ENCODE results near the gene MGAT4B. TPM values are rescaled to one million over a fixed set of nuclear protein-coding genes. Genes with fewer than 3 reads are reported as not detected.

MGAT4B gene
- 100 to 1,000 TPM; 149 to 152 TPM for total RNA-seq
- 67.9 TPM for polyA plus RNA-seq (ENCODE audit: insufficient read depth, low read depth, low replicate concordance)
- long read RNA-seq, donor 1, transcript MGAT4B-201 (15 exons, 2,446 nt): major isoform, 18 of 171 reads
- long read RNA-seq, donor 1, partial matches to known transcripts: 144 of 171 reads
- long read RNA-seq, donor 1, other reads (novel, unspliced or antisense): 7 of 171 reads
- long read RNA-seq, donor 2, transcript MGAT4B-201 (15 exons, 2,446 nt): major isoform, 12 of 13 reads
- long read RNA-seq, donor 2, partial matches to known transcripts: 0 of 13 reads
- long read RNA-seq, donor 2, other reads (novel, unspliced or antisense): 0 of 13 reads

DNA sequence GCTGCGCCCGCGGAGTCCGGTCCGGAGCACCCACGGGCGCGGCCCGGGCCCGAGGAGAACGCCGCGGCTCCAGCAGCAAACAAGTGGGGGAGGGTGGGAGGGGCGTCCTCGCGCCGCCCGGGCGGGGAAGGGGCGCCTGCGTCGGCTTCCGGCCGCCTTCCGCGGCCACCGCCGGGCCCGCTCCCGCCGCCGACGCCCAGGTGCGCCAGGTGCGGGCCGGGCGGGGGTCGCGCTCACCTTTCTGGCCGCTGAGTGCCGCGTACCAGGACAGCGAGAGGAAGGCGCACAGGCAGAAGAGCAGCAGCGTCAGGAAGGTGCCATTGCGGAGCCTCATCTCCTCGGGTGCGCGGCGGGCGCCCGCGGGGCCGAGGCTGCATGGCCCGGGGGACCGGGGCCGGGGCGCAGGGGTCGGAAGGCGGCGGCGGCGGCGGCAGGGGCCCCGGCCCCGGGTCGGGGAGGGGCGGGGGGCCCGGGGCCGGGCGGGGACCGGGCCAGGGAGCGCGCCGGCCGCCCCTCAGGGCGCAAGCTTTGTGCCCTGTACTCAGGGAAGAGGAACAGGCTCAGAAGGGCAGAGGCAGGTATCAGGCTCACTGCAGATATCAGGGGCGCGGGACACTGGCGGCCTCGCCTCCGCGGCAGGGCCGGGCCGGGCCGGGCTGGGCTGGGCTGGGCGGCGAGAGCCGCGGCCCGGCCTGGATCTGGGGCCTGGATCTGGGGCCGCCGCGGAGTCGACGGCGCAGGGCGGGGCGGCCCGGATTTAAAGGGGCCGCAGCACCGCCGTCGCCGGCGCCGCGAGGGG lies at the start of gene MGAT4B:
TSS of gene MGAT4B (minus strand) at position 617 of the 799 bp plus-strand sequence. CDS start at position 334, 283 bp downstream.
- peak within 1 kb of the TSS; percentile 90 to 96 for H3K27ac ChIP-seq
- peak within 1 kb of the TSS; percentile 86 to 88 for H3K4me3 ChIP-seq
- H3K9me3 ChIP-seq: no peaks in the 10 kb centered on the region
- intact Hi-C loops (cut with DNase I; ENCODE audit: low total_unique reads): no loop called here
- peaks cover 35% of the 10 kb centered on the region for H3K4me1 ChIP-seq
- H3K36me3 ChIP-seq (ENCODE audit: low read depth, missing control alignments): no peaks in the 10 kb centered on the region
- DNase-seq: peak; percentile 75
- WGBS, 2 donors: 1 to 8% methylated on average over 5 to 93 of the region's 108 CpGs
- TF ChIP-seq, protein P1, sequence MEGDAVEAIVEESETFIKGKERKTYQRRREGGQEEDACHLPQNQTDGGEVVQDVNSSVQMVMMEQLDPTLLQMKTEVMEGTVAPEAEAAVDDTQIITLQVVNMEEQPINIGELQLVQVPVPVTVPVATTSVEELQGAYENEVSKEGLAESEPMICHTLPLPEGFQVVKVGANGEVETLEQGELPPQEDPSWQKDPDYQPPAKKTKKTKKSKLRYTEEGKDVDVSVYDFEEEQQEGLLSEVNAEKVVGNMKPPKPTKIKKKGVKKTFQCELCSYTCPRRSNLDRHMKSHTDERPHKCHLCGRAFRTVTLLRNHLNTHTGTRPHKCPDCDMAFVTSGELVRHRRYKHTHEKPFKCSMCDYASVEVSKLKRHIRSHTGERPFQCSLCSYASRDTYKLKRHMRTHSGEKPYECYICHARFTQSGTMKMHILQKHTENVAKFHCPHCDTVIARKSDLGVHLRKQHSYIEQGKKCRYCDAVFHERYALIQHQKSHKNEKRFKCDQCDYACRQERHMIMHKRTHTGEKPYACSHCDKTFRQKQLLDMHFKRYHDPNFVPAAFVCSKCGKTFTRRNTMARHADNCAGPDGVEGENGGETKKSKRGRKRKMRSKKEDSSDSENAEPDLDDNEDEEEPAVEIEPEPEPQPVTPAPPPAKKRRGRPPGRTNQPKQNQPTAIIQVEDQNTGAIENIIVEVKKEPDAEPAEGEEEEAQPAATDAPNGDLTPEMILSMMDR (IDR thresholded peaks at IDR 0.05): no peak
- no peak for TF ChIP-seq POLR2A (IDR thresholded peaks at IDR 0.05)
- H3K27me3 ChIP-seq: no peaks in the 10 kb centered on the region

DNA sequence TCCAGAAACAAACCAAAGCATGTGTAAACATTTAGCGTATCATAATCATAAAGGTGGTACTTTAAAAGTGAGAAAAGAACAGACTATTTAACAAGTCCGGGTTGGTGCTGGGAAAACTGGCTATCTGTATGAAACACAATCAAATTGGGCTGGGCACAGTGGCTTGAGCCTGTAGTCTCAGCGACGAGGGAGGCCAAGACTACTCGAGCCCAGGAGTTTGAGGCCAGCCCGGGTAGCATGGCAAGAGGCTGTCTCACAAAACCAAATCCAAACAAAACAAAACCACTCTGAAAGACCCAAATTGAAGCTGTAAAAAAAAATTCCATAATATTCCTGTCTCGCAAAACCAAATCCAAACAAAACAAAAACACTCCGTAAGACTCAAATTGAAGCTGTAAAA lies 47.7 kb upstream of the MGAT4B start:
- H3K36me3 ChIP-seq (ENCODE audit: low read depth, missing control alignments): no peaks in the 10 kb centered on the region
- no peaks in the 10 kb centered on the region for H3K27me3 ChIP-seq
- no peaks in the 10 kb centered on the region for H3K4me1 ChIP-seq
- intact Hi-C loops (cut with DNase I; ENCODE audit: low total_unique reads): no loop called here
- H3K4me3 ChIP-seq: no peak overlapping the region
- DNase-seq: no peak
- H3K9me3 ChIP-seq: no peaks in the 10 kb centered on the region
- TF ChIP-seq POLR2A (IDR thresholded peaks at IDR 0.05): no peak
- TF ChIP-seq, protein P1 (IDR thresholded peaks at IDR 0.05): no peak
- no peak overlapping the region for H3K27ac ChIP-seq
- WGBS, 2 donors: 91 to 96% methylated on average over 8 of the region's 8 CpGs

DNA sequence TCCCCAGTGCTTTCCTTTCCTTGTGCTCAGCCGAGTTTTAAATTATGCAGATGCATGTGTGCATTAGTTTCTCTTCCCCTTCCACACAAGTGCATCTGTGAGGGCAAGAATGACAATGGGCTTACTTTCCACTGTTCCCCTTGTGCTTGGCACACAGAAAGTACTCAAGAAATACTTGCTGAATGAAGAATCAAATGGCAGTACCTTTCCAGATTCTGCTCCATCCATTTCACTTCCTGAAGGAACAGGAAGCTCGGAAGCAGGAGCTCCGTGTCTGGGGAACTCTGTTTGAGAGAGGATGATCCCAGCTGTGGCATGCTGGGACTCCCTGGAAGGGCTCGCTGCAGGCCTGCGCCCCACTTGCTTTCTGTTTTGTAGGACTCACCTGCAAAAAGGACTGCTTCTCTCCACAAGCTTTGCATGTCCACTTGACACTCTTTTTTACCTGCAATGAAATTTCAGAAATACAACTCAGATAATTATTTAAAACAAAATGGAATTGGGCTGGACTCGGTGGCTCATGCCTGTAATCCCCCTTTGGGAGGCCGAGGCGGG lies 46.4 kb upstream of the MGAT4B start:
- no peaks in the 10 kb centered on the region for H3K9me3 ChIP-seq
- TF ChIP-seq, protein P1 (IDR thresholded peaks at IDR 0.05): no peak
- no peaks in the 10 kb centered on the region for H3K27me3 ChIP-seq
- H3K4me1 ChIP-seq: no peaks in the 10 kb centered on the region
- H3K27ac ChIP-seq: no peak overlapping the region
- intact Hi-C loops (cut with DNase I; ENCODE audit: low total_unique reads): no loop called here
- no peak for DNase-seq
- no peaks in the 10 kb centered on the region for H3K36me3 ChIP-seq (ENCODE audit: low read depth, missing control alignments)
- no peak overlapping the region for H3K4me3 ChIP-seq
- 86 to 87% methylated on average over 8 of the region's 8 CpGs for WGBS, 2 donors

DNA sequence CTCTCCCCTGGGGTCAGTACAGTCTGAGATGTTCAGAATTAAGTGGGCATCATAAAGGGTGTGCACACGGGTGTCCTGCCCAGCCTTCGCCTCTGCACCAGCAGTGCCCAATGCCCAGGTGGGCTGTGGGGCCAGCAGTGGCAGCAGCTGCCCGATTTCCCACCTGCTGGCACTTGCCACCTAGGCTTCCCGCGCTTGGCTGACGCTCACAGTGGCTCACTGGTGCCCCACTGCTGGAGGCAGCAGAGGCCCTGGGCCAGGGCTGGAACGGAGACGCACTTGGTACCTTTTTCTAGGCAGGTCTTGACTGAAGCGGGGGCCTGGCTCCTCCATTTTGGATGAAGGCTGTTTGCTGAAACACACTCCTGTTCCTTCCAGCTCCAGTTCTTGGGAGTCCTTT lies 35.0 kb upstream of the MGAT4B start:
- Histone ChIP-seq H3K9me3 (no peaks in the 10 kb centered on the region), H3K36me3 (ENCODE audit: low read depth, missing control alignments) (no peaks in the 10 kb centered on the region), H3K27me3 (no peaks in the 10 kb centered on the region), H3K27ac (no peak overlapping the region), H3K4me3 (no peak overlapping the region), H3K4me1 (peaks cover 6% of the 10 kb centered on the region)
- TF ChIP-seq, protein P1 (IDR thresholded peaks at IDR 0.05): no peak
- no peak for TF ChIP-seq POLR2A (IDR thresholded peaks at IDR 0.05)
- no peak for DNase-seq
- 87 to 92% methylated on average over 4 to 9 of the region's 9 CpGs for WGBS, 2 donors
- intact Hi-C loops (cut with DNase I; ENCODE audit: low total_unique reads): no loop called here
